ENCODE results near the gene SEC61A2. TPM values are rescaled to one million over a fixed set of nuclear protein-coding genes. Genes with fewer than 3 reads are reported as not detected.
A peak's percentile ranks its signal among the peaks of the same experiment; 100 is the strongest.
"Not testable (repeated sequence)": the region's sequence is repeated elsewhere in the genome, so short reads cannot be mapped to it uniquely, and the experiment has no call there.

The SEC61A2 gene
- total RNA-seq, 2 donors from 2014 or later, result 16.0 to 22.3 TPM

GRCh38 chr10:12130237-12130872, 878 bp downstream of the SEC61A2 start:
- no peaks in the 10 kb centered on the region for H3K27me3 Mint-ChIP-seq
- peaks cover 13% of the 10 kb centered on the region for H3K4me1 Mint-ChIP-seq
- H3K9me3 Mint-ChIP-seq, result no peaks in the 10 kb centered on the region
- peak overlapping the region; percentile 81 for H3K27ac Mint-ChIP-seq
- no peak for ATAC-seq (replicated peaks)
- peaks cover 35% of the 10 kb centered on the region for H3K36me3 Mint-ChIP-seq (ENCODE audit: low read depth)
- peak overlapping the region; percentile 89 for H3K4me3 Mint-ChIP-seq

- no peak for ATAC-seq (replicated peaks)
- no peaks in the 10 kb centered on the region for H3K27me3 Mint-ChIP-seq
- peak overlapping the region; percentile 32 for H3K27ac Mint-ChIP-seq
- peaks cover 70% of the 10 kb centered on the region for H3K36me3 Mint-ChIP-seq (ENCODE audit: low read depth)
- H3K4me1 Mint-ChIP-seq, result peaks cover 4% of the 10 kb centered on the region
- H3K4me3 Mint-ChIP-seq, result no peak overlapping the region
- no peaks in the 10 kb centered on the region for H3K9me3 Mint-ChIP-seq
Measured at GRCh38 chr10:12135631-12136030, 6.2 kb downstream of the SEC61A2 start.

DNA sequence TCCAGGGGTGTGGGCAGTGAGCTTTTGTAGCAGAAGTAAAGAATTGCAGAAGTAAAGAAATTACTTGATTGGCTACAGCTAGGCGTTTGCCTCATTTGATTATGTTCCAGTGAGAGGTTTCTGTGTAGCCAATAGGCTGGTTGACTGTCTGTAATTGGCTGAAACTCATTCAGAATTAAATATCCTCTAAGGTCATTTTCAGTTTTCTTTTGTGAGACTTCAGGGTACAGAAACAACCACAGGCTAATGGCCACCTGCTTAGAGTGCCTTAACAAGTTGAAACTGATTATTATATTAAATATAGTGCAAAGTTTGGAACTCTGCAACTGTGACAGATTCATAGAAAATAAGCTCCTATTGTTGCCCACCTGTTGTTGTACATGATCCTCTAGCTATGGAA, 10.6 kb downstream of the SEC61A2 start:
- Mint-ChIP-seq H3K27me3 (no peaks in the 10 kb centered on the region), H3K4me3 (no peak overlapping the region), H3K36me3 (ENCODE audit: low read depth) (peaks cover 86% of the 10 kb centered on the region), H3K9me3 (no peaks in the 10 kb centered on the region), H3K27ac (no peak overlapping the region), H3K4me1 (no peaks in the 10 kb centered on the region)
- ATAC-seq (replicated peaks), result no peak

- peaks cover 85% of the 10 kb centered on the region for H3K36me3 Mint-ChIP-seq (ENCODE audit: low read depth)
- H3K27me3 Mint-ChIP-seq, result no peaks in the 10 kb centered on the region
- no peak for ATAC-seq (replicated peaks)
- peak overlapping the region; percentile 1 for H3K27ac Mint-ChIP-seq
- H3K9me3 Mint-ChIP-seq, result no peaks in the 10 kb centered on the region
- H3K4me1 Mint-ChIP-seq, result no peaks in the 10 kb centered on the region
- H3K4me3 Mint-ChIP-seq, result no peak overlapping the region
Measured at GRCh38 chr10:12144538-12144937, 15.1 kb downstream of the SEC61A2 start.

GRCh38 chr10:12150163-12150562, 20.7 kb downstream of the SEC61A2 start:
- Mint-ChIP-seq H3K36me3 (ENCODE audit: low read depth) (peaks cover 83% of the 10 kb centered on the region), H3K4me3 (no peak overlapping the region), H3K4me1 (no peaks in the 10 kb centered on the region), H3K9me3 (no peaks in the 10 kb centered on the region), H3K27me3 (no peaks in the 10 kb centered on the region), H3K27ac (no peak overlapping the region)
- ATAC-seq (replicated peaks), result no peak

DNA sequence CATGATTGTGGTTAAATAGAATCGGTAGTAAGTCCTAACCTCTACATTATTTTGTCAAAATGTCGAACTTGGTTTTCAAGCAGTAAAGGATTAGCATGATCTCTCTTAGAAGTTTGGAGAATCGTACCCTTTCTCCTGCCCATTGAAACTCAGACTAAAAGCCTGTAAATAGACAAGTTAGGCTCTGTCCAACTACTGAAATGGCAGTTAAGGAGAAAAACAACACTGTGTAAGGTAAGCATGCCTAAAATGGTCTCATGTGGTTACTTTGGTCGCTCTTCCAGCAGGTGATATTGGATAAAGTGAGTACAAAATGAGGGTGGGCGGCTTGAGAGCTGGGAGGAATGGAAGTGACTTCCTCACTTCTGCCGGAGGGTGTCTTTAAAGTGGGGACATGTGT, 25.0 kb downstream of the SEC61A2 start:
- peaks cover 4% of the 10 kb centered on the region for H3K4me1 Mint-ChIP-seq
- ATAC-seq (replicated peaks), result no peak
- peaks cover 89% of the 10 kb centered on the region for H3K36me3 Mint-ChIP-seq (ENCODE audit: low read depth)
- no peaks in the 10 kb centered on the region for H3K27me3 Mint-ChIP-seq
- H3K9me3 Mint-ChIP-seq, result no peaks in the 10 kb centered on the region
- peak overlapping the region; percentile 21 for H3K27ac Mint-ChIP-seq
- no peak overlapping the region for H3K4me3 Mint-ChIP-seq

- no peaks in the 10 kb centered on the region for H3K27me3 Mint-ChIP-seq
- H3K4me3 Mint-ChIP-seq, result no peak overlapping the region
- ATAC-seq (replicated peaks), result no peak
- H3K9me3 Mint-ChIP-seq, result no peaks in the 10 kb centered on the region
- peaks cover 92% of the 10 kb centered on the region for H3K36me3 Mint-ChIP-seq (ENCODE audit: low read depth)
- H3K27ac Mint-ChIP-seq, result peak overlapping the region; percentile 41
- peaks cover 4% of the 10 kb centered on the region for H3K4me1 Mint-ChIP-seq
Measured at GRCh38 chr10:12156367-12157123, 27.1 kb downstream of the SEC61A2 start.

- Mint-ChIP-seq H3K27ac (no peak overlapping the region), H3K4me3 (no peak overlapping the region), H3K36me3 (ENCODE audit: low read depth) (peaks cover 96% of the 10 kb centered on the region), H3K4me1 (peaks cover 4% of the 10 kb centered on the region), H3K9me3 (no peaks in the 10 kb centered on the region), H3K27me3 (no peaks in the 10 kb centered on the region)
- ATAC-seq (replicated peaks), result no peak
Measured at GRCh38 chr10:12158111-12158510, 28.6 kb downstream of the SEC61A2 start.

DNA sequence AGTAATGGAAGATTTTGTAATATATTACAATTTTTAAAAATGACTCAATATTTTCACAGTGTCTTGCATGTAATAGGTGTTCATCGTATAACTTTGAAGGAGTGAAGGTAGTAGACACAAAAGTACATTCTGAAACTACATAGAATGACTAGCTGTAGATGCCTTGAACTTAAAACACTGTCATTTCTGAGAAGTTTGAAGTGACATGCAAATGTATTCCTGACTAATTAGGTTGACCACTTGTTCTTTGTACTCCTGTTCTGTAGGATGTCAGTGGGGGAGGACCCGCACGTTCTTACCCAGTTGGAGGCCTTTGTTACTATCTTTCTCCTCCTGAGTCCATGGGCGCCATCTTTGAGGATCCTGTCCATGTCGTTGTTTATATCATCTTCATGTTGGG, 31.2 kb downstream of the SEC61A2 start:
- H3K4me3 Mint-ChIP-seq, result no peak overlapping the region
- H3K4me1 Mint-ChIP-seq, result peaks cover 4% of the 10 kb centered on the region
- H3K27ac Mint-ChIP-seq, result no peak overlapping the region
- peak; percentile 74 for ATAC-seq (replicated peaks)
- H3K36me3 Mint-ChIP-seq (ENCODE audit: low read depth), result peaks cover 95% of the 10 kb centered on the region
- H3K27me3 Mint-ChIP-seq, result no peaks in the 10 kb centered on the region
- H3K9me3 Mint-ChIP-seq, result no peaks in the 10 kb centered on the region

DNA sequence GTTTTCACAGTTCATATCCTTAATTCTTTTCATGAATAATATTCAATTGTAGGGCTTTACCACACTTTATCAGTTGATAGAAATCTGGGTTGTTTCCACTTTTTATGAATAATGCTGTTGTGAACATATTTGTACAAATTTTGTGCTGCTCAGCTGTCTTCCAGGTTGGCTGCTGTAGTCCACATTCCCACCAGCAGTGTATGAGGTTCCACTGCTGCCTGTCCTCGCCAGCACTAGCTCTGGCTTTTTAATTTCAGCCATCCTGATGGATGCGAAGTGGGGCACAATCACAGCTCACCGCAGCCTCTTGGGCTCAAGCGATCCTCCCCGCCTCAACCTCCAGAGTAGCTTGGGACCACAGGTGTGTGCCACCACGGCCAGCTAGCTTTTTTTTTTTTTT, 33.5 kb downstream of the SEC61A2 start:
- no peak overlapping the region for H3K4me3 Mint-ChIP-seq
- no peaks in the 10 kb centered on the region for H3K9me3 Mint-ChIP-seq
- H3K27ac Mint-ChIP-seq, result no peak overlapping the region
- no peaks in the 10 kb centered on the region for H3K4me1 Mint-ChIP-seq
- H3K36me3 Mint-ChIP-seq (ENCODE audit: low read depth), result peaks cover 95% of the 10 kb centered on the region
- H3K27me3 Mint-ChIP-seq, result no peaks in the 10 kb centered on the region
- ATAC-seq (replicated peaks), result no peak

GRCh38 chr10:12164085-12164484, 34.6 kb downstream of the SEC61A2 start:
- ATAC-seq (replicated peaks), result no peak
- Mint-ChIP-seq H3K9me3 (no peaks in the 10 kb centered on the region), H3K27ac (no peak overlapping the region), H3K27me3 (no peaks in the 10 kb centered on the region), H3K36me3 (ENCODE audit: low read depth) (peaks cover 95% of the 10 kb centered on the region), H3K4me1 (no peaks in the 10 kb centered on the region), H3K4me3 (no peak overlapping the region)

DNA sequence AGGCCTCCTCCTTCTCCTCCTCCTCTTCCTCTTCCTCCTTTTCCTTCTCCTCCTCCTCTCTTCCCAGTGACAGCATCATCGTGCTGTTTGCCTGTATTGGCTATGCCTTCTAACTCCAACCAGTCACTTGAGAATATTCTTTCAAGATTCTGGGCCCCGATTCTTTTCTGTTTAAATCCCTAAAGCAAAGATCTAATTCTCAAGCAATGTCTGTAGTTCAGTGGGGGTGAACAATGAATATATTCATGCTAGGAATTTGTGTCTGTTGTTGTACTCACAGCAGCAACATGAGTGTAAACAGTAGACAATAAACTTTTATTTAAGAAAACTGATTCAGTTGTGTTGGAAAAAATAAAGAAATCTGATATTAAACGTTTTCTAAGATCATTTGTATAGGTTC, 35.6 kb downstream of the SEC61A2 start:
- no peak overlapping the region for H3K4me3 Mint-ChIP-seq

GRCh38 chr10:12165999-12166775, 36.7 kb downstream of the SEC61A2 start:
- Mint-ChIP-seq H3K9me3 (no peaks in the 10 kb centered on the region), H3K27ac (peak overlapping the region; percentile 7), H3K36me3 (ENCODE audit: low read depth) (peaks cover 99% of the 10 kb centered on the region), H3K27me3 (no peaks in the 10 kb centered on the region), H3K4me3 (no peak overlapping the region), H3K4me1 (no peaks in the 10 kb centered on the region)
- ATAC-seq (replicated peaks), result no peak

More for the DNA sequence above, 35.6 kb downstream of the SEC61A2 start:
- no peak for ATAC-seq (replicated peaks)
- Mint-ChIP-seq H3K4me1 (no peaks in the 10 kb centered on the region), H3K27me3 (no peaks in the 10 kb centered on the region), H3K36me3 (ENCODE audit: low read depth) (peaks cover 97% of the 10 kb centered on the region), H3K9me3 (no peaks in the 10 kb centered on the region), H3K27ac (peak overlapping the region; percentile 7)

- ATAC-seq (replicated peaks); H3K4me1 Mint-ChIP-seq; H3K27ac Mint-ChIP-seq; H3K9me3 Mint-ChIP-seq; H3K4me3 Mint-ChIP-seq; H3K27me3 Mint-ChIP-seq: not testable (repeated sequence)
- peaks cover 95% of the 10 kb centered on the region for H3K36me3 Mint-ChIP-seq (ENCODE audit: low read depth)
Measured at GRCh38 chr10:12171512-12171911, 42.0 kb downstream of the SEC61A2 start.

DNA sequence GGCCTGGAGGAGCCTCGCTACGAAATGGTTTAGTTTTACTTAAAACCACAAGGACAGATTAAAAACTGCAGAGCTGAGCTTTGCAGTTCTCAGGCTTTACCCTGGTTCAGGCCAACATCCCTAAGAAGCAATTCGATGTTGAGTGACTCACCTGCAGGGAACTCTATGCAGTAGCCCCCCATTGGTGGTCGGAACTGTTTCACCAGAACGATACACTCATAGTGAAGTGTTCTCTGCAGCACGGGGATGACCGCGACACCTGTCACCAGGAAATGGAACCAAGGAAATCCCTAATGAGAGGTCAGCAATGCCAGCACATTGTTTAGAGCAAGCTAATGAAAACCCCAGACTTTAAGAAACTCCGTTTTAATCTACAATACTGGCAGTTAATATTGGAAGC, 48.2 kb downstream of the SEC61A2 start:
- H3K27ac Mint-ChIP-seq, result no peak overlapping the region

More for the DNA sequence above, 48.2 kb downstream of the SEC61A2 start:
- ATAC-seq (replicated peaks), result peak; percentile 11
- Mint-ChIP-seq H3K36me3 (ENCODE audit: low read depth) (peaks cover 88% of the 10 kb centered on the region), H3K27me3 (no peaks in the 10 kb centered on the region), H3K9me3 (no peaks in the 10 kb centered on the region), H3K4me1 (peaks cover 10% of the 10 kb centered on the region), H3K4me3 (no peak overlapping the region)
